Mesothelial cell of epicardium (in vitro differentiated cells): ENCODE measurements around the gene ARHGAP36. TPM values are rescaled to one million over a fixed set of nuclear protein-coding genes. Genes with fewer than 3 reads are reported as not detected.

ENCODE experiments used
- DNase-seq, 2 experiments: peaks; one replicate each; pipeline ENCODE4 v3.0.0; 2021; ENCODE audit warnings: low spot score in 2 of 2; ENCODE audit not compliant: unreplicated experiment in 2 of 2
- H3K27ac Mint-ChIP-seq: 2 replicates; pipeline ENCODE4 v1.8.0; 2021; ENCODE audit warnings: mixed read lengths
- H3K27me3 Mint-ChIP-seq: 2 replicates; pipeline ENCODE4 v1.8.0; 2021; ENCODE audit warnings: low read depth, mixed read lengths
- H3K36me3 Mint-ChIP-seq: 2 replicates; pipeline ENCODE4 v1.8.0; 2021; ENCODE audit warnings: mixed read lengths
- H3K4me1 Mint-ChIP-seq: 2 replicates; pipeline ENCODE4 v1.8.0; 2021; ENCODE audit warnings: mixed read lengths
- H3K4me3 Mint-ChIP-seq: 2 replicates; pipeline ENCODE4 v1.8.0; 2021; ENCODE audit warnings: mild to moderate bottlenecking, moderate library complexity, mixed read lengths
- H3K9me3 Mint-ChIP-seq: 2 replicates; pipeline ENCODE4 v1.8.0; 2021; ENCODE audit warnings: mixed read lengths
- CTCF ChIP-seq: fragments of 200-600 bp; sonication (generic); IDR thresholded peaks from one replicate; pipeline ENCODE4 v1.5.0; 2021; ENCODE audit warnings: antibody characterized with exemption; ENCODE audit not compliant: unreplicated experiment
- total RNA-seq: library from RNA; stranded (reverse); gene quantifications from 3 replicates; pipeline ENCODE4 v1.2.1, GENCODE V29; 2021

ARHGAP36 gene
- total RNA-seq, 1 donor from 2014 or later: not detected

- H3K27me3 Mint-ChIP-seq: peaks cover 8% of the 10 kb centered on the region
- no peak for TF ChIP-seq CTCF
- no peaks in the 10 kb centered on the region for H3K4me1 Mint-ChIP-seq
- H3K9me3 Mint-ChIP-seq: no peaks in the 10 kb centered on the region
- no peak overlapping the region for H3K27ac Mint-ChIP-seq
- DNase-seq: no peak
- no peak overlapping the region for H3K4me3 Mint-ChIP-seq
- H3K36me3 Mint-ChIP-seq: no peaks in the 10 kb centered on the region
These were observed 15.5 kb downstream of the ARHGAP36 start for GRCh38 chrX:131073607-131074006.

- no peak overlapping the region for H3K27ac Mint-ChIP-seq
- no peak overlapping the region for H3K4me3 Mint-ChIP-seq
- H3K9me3 Mint-ChIP-seq: no peaks in the 10 kb centered on the region
- TF ChIP-seq CTCF: no peak
- H3K27me3 Mint-ChIP-seq: peaks cover 93% of the 10 kb centered on the region
- DNase-seq: no peak
- peaks cover 3% of the 10 kb centered on the region for H3K4me1 Mint-ChIP-seq
- no peaks in the 10 kb centered on the region for H3K36me3 Mint-ChIP-seq
These were observed 23.9 kb downstream of the ARHGAP36 start for GRCh38 chrX:131081772-131082740.

GRCh38 chrX:131083510-131084142 lies 25.5 kb downstream of the ARHGAP36 start:
- H3K27me3 Mint-ChIP-seq: peaks cover 100% of the 10 kb centered on the region
- H3K4me1 Mint-ChIP-seq: peaks cover 3% of the 10 kb centered on the region
- H3K4me3 Mint-ChIP-seq: no peak overlapping the region
- H3K36me3 Mint-ChIP-seq: no peaks in the 10 kb centered on the region
- DNase-seq: no peak
- TF ChIP-seq CTCF: no peak
- H3K27ac Mint-ChIP-seq: no peak overlapping the region
- H3K9me3 Mint-ChIP-seq: no peaks in the 10 kb centered on the region

- no peak overlapping the region for H3K4me3 Mint-ChIP-seq
- H3K4me1 Mint-ChIP-seq: peaks cover 3% of the 10 kb centered on the region
- no peak for DNase-seq
- H3K27me3 Mint-ChIP-seq: peaks cover 100% of the 10 kb centered on the region
- H3K36me3 Mint-ChIP-seq: no peaks in the 10 kb centered on the region
- no peaks in the 10 kb centered on the region for H3K9me3 Mint-ChIP-seq
- TF ChIP-seq CTCF: no peak
- H3K27ac Mint-ChIP-seq: no peak overlapping the region
These were observed 26.0 kb downstream of the ARHGAP36 start for GRCh38 chrX:131084145-131084544.

- no peak for TF ChIP-seq CTCF
- H3K9me3 Mint-ChIP-seq: peaks cover 29% of the 10 kb centered on the region
These were observed 78.6 kb downstream of the ARHGAP36 start for GRCh38 chrX:131136776-131137175.

More at GRCh38 chrX:131136776-131137175, 78.6 kb downstream of the ARHGAP36 start:
- Mint-ChIP-seq H3K36me3 (no peaks in the 10 kb centered on the region), H3K4me3 (no peak overlapping the region), H3K4me1 (no peaks in the 10 kb centered on the region), H3K27me3 (no peaks in the 10 kb centered on the region), H3K27ac (no peak overlapping the region)
- DNase-seq: no peak
